ENCODE results near the gene PCDHB2.
"Not testable (repeated sequence)": the region's sequence is repeated elsewhere in the genome, so short reads cannot be mapped to it uniquely, and the experiment has no call there.

The PCDHB2 gene

GRCh38 chr5:141119250-141119649 is 24.8 kb downstream of the PCDHB2 start:
- DNase-seq = no peak
- peaks cover 6% of the 10 kb centered on the region for H3K36me3 Mint-ChIP-seq (ENCODE audit: low read depth)
- H3K27ac Mint-ChIP-seq = no peak overlapping the region
- peaks cover 18% of the 10 kb centered on the region for H3K27me3 Mint-ChIP-seq
- ATAC-seq = no peak
- no peak overlapping the region for H3K4me3 Mint-ChIP-seq
- no peaks in the 10 kb centered on the region for H3K4me1 Mint-ChIP-seq
- peaks cover 41% of the 10 kb centered on the region for H3K9me3 Mint-ChIP-seq

- peaks cover 6% of the 10 kb centered on the region for H3K36me3 Mint-ChIP-seq (ENCODE audit: low read depth)
- no peak within 1 kb of the TSS for H3K4me3 Mint-ChIP-seq
- ATAC-seq = no peak
- H3K9me3 Mint-ChIP-seq = peaks cover 24% of the 10 kb centered on the region
- peaks cover 20% of the 10 kb centered on the region for H3K27me3 Mint-ChIP-seq
- DNase-seq = no peak
- no peak within 1 kb of the TSS for H3K27ac Mint-ChIP-seq
- H3K4me1 Mint-ChIP-seq = no peaks in the 10 kb centered on the region
Measured at GRCh38 chr5:141121563-141121962, 27.1 kb downstream of the PCDHB2 start, which contains the start of gene PCDHB4. Gene PCDHB4, plus strand, starts transcription at chr5:141121818. Its CDS starts 181 bp downstream, at chr5:141121999.

- Mint-ChIP-seq H3K4me3 (no peak overlapping the region), H3K9me3 (peaks cover 20% of the 10 kb centered on the region), H3K36me3 (ENCODE audit: low read depth) (peaks cover 6% of the 10 kb centered on the region), H3K27ac (no peak overlapping the region), H3K27me3 (peaks cover 20% of the 10 kb centered on the region), H3K4me1 (no peaks in the 10 kb centered on the region)
- no peak for ATAC-seq
- DNase-seq = no peak
Measured at GRCh38 chr5:141121985-141122384, 27.6 kb downstream of the PCDHB2 start.

DNA sequence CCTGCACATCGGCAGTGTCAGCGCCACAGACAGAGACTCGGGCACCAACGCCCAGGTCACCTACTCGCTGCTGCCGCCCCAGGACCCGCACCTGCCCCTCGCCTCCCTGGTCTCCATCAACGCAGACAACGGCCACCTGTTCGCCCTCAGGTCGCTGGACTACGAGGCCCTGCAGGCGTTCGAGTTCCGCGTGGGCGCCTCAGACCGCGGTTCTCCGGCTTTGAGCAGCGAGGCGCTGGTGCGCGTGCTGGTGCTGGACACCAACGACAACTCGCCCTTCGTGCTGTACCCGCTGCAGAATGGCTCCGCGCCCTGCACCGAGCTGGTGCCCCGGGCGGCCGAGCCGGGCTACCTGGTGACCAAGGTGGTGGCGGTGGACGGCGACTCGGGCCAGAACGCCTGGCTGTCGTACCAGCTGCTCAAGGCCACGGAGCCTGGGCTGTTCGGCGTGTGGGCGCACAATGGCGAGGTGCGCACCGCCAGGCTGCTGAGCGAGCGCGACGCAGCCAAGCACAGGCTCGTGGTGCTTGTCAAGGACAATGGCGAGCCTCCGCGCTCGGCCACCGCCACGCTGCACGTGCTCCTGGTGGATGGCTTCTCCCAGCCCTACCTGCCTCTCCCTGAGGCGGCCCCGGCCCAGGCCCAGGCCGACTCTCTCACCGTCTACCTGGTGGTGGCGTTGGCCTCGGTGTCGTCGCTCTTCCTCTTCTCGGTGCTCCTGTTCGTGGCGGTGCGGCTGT is 29.2 kb downstream of the PCDHB2 start:
- H3K27me3 Mint-ChIP-seq = peaks cover 22% of the 10 kb centered on the region
- H3K4me3 Mint-ChIP-seq; H3K27ac Mint-ChIP-seq; H3K4me1 Mint-ChIP-seq; ATAC-seq; DNase-seq; H3K36me3 Mint-ChIP-seq (ENCODE audit: low read depth): not testable (repeated sequence)
- peaks cover 15% of the 10 kb centered on the region for H3K9me3 Mint-ChIP-seq

DNA sequence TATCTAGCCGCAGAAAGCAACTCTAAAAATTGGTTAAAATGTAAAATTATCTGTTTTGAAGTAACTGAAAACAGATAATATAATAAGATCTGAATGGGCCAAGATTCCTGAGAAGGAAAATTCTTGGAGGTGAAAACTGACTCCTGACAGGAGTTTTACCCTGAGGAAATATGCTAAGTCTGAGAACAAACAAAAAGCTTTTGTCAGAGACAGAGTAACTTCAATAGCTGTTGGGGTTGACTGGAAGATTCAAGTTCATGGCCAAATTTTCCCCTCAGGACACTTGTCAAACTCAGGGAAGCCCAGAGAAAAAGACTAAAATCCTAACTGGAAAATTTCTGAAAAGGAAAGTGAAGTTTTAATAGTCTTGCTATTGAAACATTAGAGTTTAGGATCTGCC is 32.9 kb downstream of the PCDHB2 start:
- Mint-ChIP-seq H3K27ac (no peak overlapping the region), H3K27me3 (peaks cover 18% of the 10 kb centered on the region), H3K4me1 (no peaks in the 10 kb centered on the region), H3K9me3 (peaks cover 6% of the 10 kb centered on the region), H3K4me3 (no peak overlapping the region), H3K36me3 (ENCODE audit: low read depth) (peaks cover 6% of the 10 kb centered on the region)
- no peak for ATAC-seq
- no peak for DNase-seq

DNA sequence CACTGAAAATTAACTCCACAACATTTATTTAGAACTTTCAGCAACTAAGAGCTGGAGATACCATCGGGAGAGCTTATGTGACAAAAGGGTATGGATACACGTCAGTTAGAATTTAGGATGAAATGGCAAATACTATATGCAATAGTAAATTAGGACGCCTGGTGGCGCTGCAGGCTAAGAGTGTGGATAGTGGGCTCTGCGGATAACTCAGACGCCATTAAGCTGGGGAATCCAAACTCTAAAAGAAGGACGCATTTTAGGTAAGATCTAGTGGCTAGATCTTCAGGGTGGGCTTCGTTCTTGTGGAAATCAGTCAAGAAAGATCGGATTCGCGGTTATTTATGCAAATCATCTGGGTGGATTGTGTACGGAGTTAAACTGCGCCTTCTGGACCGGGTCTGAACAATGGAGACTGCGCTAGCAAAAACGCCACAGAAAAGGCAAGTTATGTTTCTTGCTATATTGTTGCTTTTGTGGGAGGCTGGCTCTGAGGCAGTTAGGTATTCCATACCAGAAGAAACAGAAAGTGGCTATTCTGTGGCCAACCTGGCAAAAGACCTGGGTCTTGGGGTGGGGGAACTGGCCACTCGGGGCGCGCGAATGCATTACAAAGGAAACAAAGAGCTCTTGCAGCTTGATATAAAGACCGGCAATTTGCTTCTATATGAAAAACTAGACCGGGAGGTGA is 40.8 kb downstream of the PCDHB2 start, which contains the start of gene PCDHB5:
Gene PCDHB5 (plus strand): TSS at position 177 of the 688 bp plus-strand sequence. CDS start 229 bp downstream, at position 406.
- Mint-ChIP-seq H3K27me3 (peaks cover 19% of the 10 kb centered on the region), H3K4me1 (no peaks in the 10 kb centered on the region), H3K4me3 (no peak within 1 kb of the TSS), H3K36me3 (ENCODE audit: low read depth) (peaks cover 8% of the 10 kb centered on the region), H3K27ac (no peak within 1 kb of the TSS), H3K9me3 (peaks cover 35% of the 10 kb centered on the region)
- ATAC-seq (no peak), DNase-seq (no peak)

- Mint-ChIP-seq H3K4me1 (no peaks in the 10 kb centered on the region), H3K27me3 (peaks cover 16% of the 10 kb centered on the region), H3K27ac (no peak overlapping the region), H3K9me3 (peaks cover 35% of the 10 kb centered on the region), H3K36me3 (ENCODE audit: low read depth) (peaks cover 8% of the 10 kb centered on the region), H3K4me3 (no peak overlapping the region)
- ATAC-seq (no peak), DNase-seq (no peak)
Measured at GRCh38 chr5:141135718-141136266, 41.4 kb downstream of the PCDHB2 start.

DNA sequence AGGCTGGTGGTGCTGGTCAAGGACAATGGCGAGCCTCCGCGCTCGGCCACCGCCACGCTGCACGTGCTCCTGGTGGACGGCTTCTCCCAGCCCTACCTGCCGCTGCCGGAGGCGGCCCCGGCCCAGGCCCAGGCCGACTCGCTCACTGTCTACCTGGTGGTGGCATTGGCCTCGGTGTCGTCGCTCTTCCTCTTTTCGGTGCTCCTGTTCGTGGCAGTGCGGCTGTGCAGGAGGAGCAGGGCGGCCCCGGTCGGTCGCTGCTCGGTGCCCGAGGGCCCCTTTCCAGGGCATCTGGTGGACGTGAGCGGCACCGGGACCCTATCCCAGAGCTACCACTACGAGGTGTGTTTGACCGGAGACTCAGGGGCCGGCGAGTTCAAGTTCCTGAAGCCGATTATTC is 42.9 kb downstream of the PCDHB2 start:
- Mint-ChIP-seq H3K9me3 (peaks cover 35% of the 10 kb centered on the region), H3K36me3 (ENCODE audit: low read depth) (peaks cover 11% of the 10 kb centered on the region), H3K27me3 (peaks cover 22% of the 10 kb centered on the region)
- H3K4me3 Mint-ChIP-seq, ATAC-seq, H3K27ac Mint-ChIP-seq, H3K4me1 Mint-ChIP-seq, DNase-seq: not testable (repeated sequence)

Data from activated naive CD8-positive, alpha-beta T cell treated with anti-CD3 and anti-CD28 coated beads, Interleukin-2, amount 50 U/mL, for 24 hours (primary cell).